H1 (cell line): Measurements from ENCODE around the gene TMBIM6. TPM values are rescaled to one million over a fixed set of nuclear protein-coding genes. Genes with fewer than 3 reads are reported as not detected.
A peak's percentile ranks its signal among the peaks of the same experiment; 100 is the strongest.

Experiments used
- CTCF ChIA-PET: fragments of 300-600 bp; sonication (Branson Sonifier 250); formaldehyde crosslinking; loops from one replicate; lab custom pipeline; 2021; ENCODE audit not compliant: partially characterized antibody; lab: Charles Lee
- POLR2A ChIA-PET: fragments of 300-600 bp; sonication (Branson Sonifier 250); formaldehyde crosslinking; loops from one replicate; lab custom pipeline; 2021; ENCODE audit warnings: inconsistent platforms; ENCODE audit not compliant: partially characterized antibody; lab: Charles Lee
- DNase-seq, 2 experiments: peaks; one replicate each; pipeline versions ENCODE4 v3.0.0 to v3.0.0-alpha.2; 2010 to 2022; ENCODE audit warnings: low spot score in 2 of 2, low read depth in 1 of 2, mixed read lengths in 1 of 2
- FAIRE-seq: peaks from 2 replicates; lab custom pipeline; 2011; peaks lifted over from hg19 to GRCh38; lab: Jason Lieb, UNC
- H2AFZ ChIP-seq: 2 replicates; pipeline ENCODE4 v1.8.1; 2012; ENCODE audit warnings: low read length, inconsistent platforms
- H2AK5ac ChIP-seq: 2 replicates; pipeline ENCODE4 v1.6.1; 2013; ENCODE audit warnings: low read depth, low read length
- H2BK120ac ChIP-seq: replicated peaks from 2 replicates; pipeline ENCODE3; 2013; ENCODE audit warnings: low read depth, low read length, inconsistent platforms
- H2BK12ac ChIP-seq: 2 replicates; pipeline ENCODE4 v1.6.1; 2013; ENCODE audit warnings: low read depth, low read length
- H2BK15ac ChIP-seq: 2 replicates; pipeline ENCODE4 v1.6.1; 2013; ENCODE audit warnings: low read length
- H2BK20ac ChIP-seq: 2 replicates; pipeline ENCODE4 v1.6.1; 2013; ENCODE audit warnings: low read length
- H2BK5ac ChIP-seq: 2 replicates; pipeline ENCODE4 v1.6.1; 2013; ENCODE audit warnings: low read depth, low read length
- H3K14ac ChIP-seq: 2 replicates; pipeline ENCODE4 v1.6.1; 2013; ENCODE audit warnings: inconsistent platforms; ENCODE audit not compliant: insufficient read length
- H3K18ac ChIP-seq: 2 replicates; pipeline ENCODE4 v1.6.1; 2013; ENCODE audit warnings: low read length; ENCODE audit errors: extremely low read depth
- H3K23ac ChIP-seq: 2 replicates; pipeline ENCODE4 v1.6.1; 2013; ENCODE audit warnings: inconsistent platforms; ENCODE audit not compliant: insufficient read length
- H3K23me2 ChIP-seq: 2 replicates; pipeline ENCODE4 v1.6.1; 2013; ENCODE audit warnings: low read depth, low read length
- H3K27ac ChIP-seq: 2 replicates; pipeline ENCODE4 v1.6.1; 2011; ENCODE audit warnings: low read depth, low read length, inconsistent platforms
- H3K27me3 ChIP-seq, 4 experiments: replicated peaks in 1 of 4; 1 replicate in 1 of 4; 2 replicates in 3 of 4; pipeline versions ENCODE4 v1.6.1 to v1.8.1; 2011 to 2013; ENCODE audit warnings: low read length in 3 of 4, mild to moderate bottlenecking in 3 of 4, inconsistent platforms in 2 of 4, mixed read lengths in 2 of 4, moderate library complexity in 1 of 4; ENCODE audit not compliant: control insufficient read depth in 3 of 4, insufficient read depth in 3 of 4; ENCODE audit errors: extremely low read depth in 1 of 4
- H3K36me3 ChIP-seq, 4 experiments: 2 replicates each; pipeline versions ENCODE4 v1.6.1 to v1.8.1; 2011 to 2013; ENCODE audit warnings: mild to moderate bottlenecking in 4 of 4, low read length in 3 of 4, moderate library complexity in 2 of 4, control low read depth in 1 of 4, inconsistent platforms in 1 of 4; ENCODE audit not compliant: insufficient read depth in 4 of 4, control insufficient read depth in 2 of 4
- H3K4ac ChIP-seq: replicated peaks from 2 replicates; pipeline ENCODE3; 2013; ENCODE audit warnings: low read length, low read depth, mixed read lengths, inconsistent platforms; ENCODE audit not compliant: insufficient read length
- H3K4me1 ChIP-seq, 4 experiments: replicated peaks in 1 of 4; 1 replicate in 1 of 4; 2 replicates in 3 of 4; pipeline versions ENCODE4 v1.6.1 to v1.8.1; 2011 to 2013; ENCODE audit warnings: low read length in 3 of 4, inconsistent platforms in 2 of 4, mixed read lengths in 1 of 4; ENCODE audit not compliant: insufficient read depth in 4 of 4, control insufficient read depth in 3 of 4
- H3K4me2 ChIP-seq, 2 experiments: 2 replicates each; pipeline versions ENCODE4 v1.6.1 to v1.8.1; 2011 to 2013; ENCODE audit warnings: low read depth in 2 of 2, low read length in 2 of 2, control low read depth in 1 of 2, inconsistent platforms in 1 of 2, mild to moderate bottlenecking in 1 of 2; ENCODE audit not compliant: insufficient read depth in 1 of 2
- H3K4me3 ChIP-seq, 4 experiments: fragments of 200-600, 300-600 bp in 1 of 4; sonication (generic), shearing (Covaris generic), sonication (Bioruptor Twin) in 1 of 4; 2 replicates each; pipeline versions ENCODE4 v1.5.1 to v1.8.1; 2011 to 2016; ENCODE audit warnings: low read length in 4 of 4, low read depth in 3 of 4, control low read depth in 2 of 4, inconsistent platforms in 2 of 4, mild to moderate bottlenecking in 2 of 4, mixed read lengths in 1 of 4, moderate library complexity in 1 of 4; ENCODE audit not compliant: insufficient read depth in 2 of 4; ENCODE audit errors: extremely low read depth in 1 of 4
- H3K56ac ChIP-seq: replicated peaks from 2 replicates; pipeline ENCODE3; 2013; ENCODE audit warnings: low read depth, mild to moderate bottlenecking, mixed read lengths, low read length, inconsistent platforms; ENCODE audit not compliant: insufficient read length
- H3K79me1 ChIP-seq: 2 replicates; pipeline ENCODE4 v1.6.1; 2013; ENCODE audit warnings: low read depth, low read length, control low read depth
- H3K79me2 ChIP-seq, 2 experiments: 2 replicates each; pipeline versions ENCODE4 v1.6.1 to v1.8.1; 2012 to 2013; ENCODE audit warnings: low read length in 2 of 2, mild to moderate bottlenecking in 2 of 2, inconsistent platforms in 1 of 2; ENCODE audit not compliant: insufficient read depth in 2 of 2, control insufficient read depth in 1 of 2
- H3K9ac ChIP-seq, 4 experiments: replicated peaks in 1 of 4; 1 replicate in 1 of 4; 2 replicates in 3 of 4; pipeline versions ENCODE4 v1.6.1 to v1.8.1; 2011 to 2013; ENCODE audit warnings: low read depth in 3 of 4, low read length in 3 of 4, control low read depth in 2 of 4, mild to moderate bottlenecking in 2 of 4, moderate library complexity in 2 of 4, inconsistent platforms in 1 of 4; ENCODE audit errors: extremely low read depth in 1 of 4
- H3K9me3 ChIP-seq, 2 experiments: 2 replicates each; pipeline versions ENCODE4 v1.6.1 to v1.8.1; 2012 to 2013; ENCODE audit warnings: mild to moderate bottlenecking in 2 of 2, moderate library complexity in 2 of 2, control low read depth in 1 of 2, inconsistent platforms in 1 of 2, low read depth in 1 of 2, low read length in 1 of 2, mixed read lengths in 1 of 2; ENCODE audit not compliant: insufficient read depth in 2 of 2
- H4K20me1 ChIP-seq, 2 experiments: replicated peaks in 1 of 2; 2 replicates each; pipeline versions ENCODE3 to v1.8.1; 2011 to 2013; ENCODE audit warnings: inconsistent platforms in 2 of 2, low read length in 2 of 2, mild to moderate bottlenecking in 1 of 2; ENCODE audit not compliant: insufficient read depth in 2 of 2, control insufficient read depth in 1 of 2
- H4K5ac ChIP-seq: 2 replicates; pipeline ENCODE4 v1.6.1; 2013; ENCODE audit warnings: low read length, low read depth, mixed read lengths, inconsistent platforms; ENCODE audit not compliant: insufficient read length
- H4K8ac ChIP-seq: 2 replicates; pipeline ENCODE4 v1.8.0; 2013; ENCODE audit warnings: mild to moderate bottlenecking, moderate library complexity, low read length, inconsistent platforms; ENCODE audit not compliant: insufficient read depth; ENCODE audit errors: extremely low read depth
- H4K91ac ChIP-seq: replicated peaks from 2 replicates; pipeline ENCODE3; 2013; ENCODE audit warnings: low read length, mixed read lengths, inconsistent platforms; ENCODE audit not compliant: insufficient read length
- BACH1 ChIP-seq: IDR thresholded peaks from 2 replicates; pipeline ENCODE4 v1.6.1; 2012; ENCODE audit warnings: low read length, improper control_type of control experiment
- CHD1 ChIP-seq: IDR thresholded peaks from 2 replicates; pipeline ENCODE4 v1.6.1; 2012; ENCODE audit warnings: low read depth, low read length, improper control_type of control experiment
- EZH2 ChIP-seq: fragments of 200-600 bp; sonication (generic); IDR thresholded peaks from 2 replicates; pipeline ENCODE4 v1.7.1; 2012; ENCODE audit warnings: low read depth, mild to moderate bottlenecking, moderate library complexity, low read length, inconsistent platforms; ENCODE audit not compliant: severe bottlenecking
- GABPA ChIP-seq: IDR thresholded peaks from 2 replicates; pipeline ENCODE4 v1.6.1; 2011; ENCODE audit warnings: mild to moderate bottlenecking, low read length, moderate library complexity, borderline replicate concordance; ENCODE audit not compliant: insufficient read depth
- RAD21 ChIP-seq, 2 experiments: IDR thresholded peaks in 1 of 2; conservative IDR thresholded peaks in 1 of 2; 2 replicates each; pipeline ENCODE4 v1.6.1; 2011; ENCODE audit warnings: low read depth in 2 of 2, low read length in 2 of 2, improper control_type of control experiment in 1 of 2, inconsistent platforms in 1 of 2, mild to moderate bottlenecking in 1 of 2, moderate library complexity in 1 of 2
- SIN3A ChIP-seq, 2 experiments: IDR thresholded peaks in 1 of 2; conservative IDR thresholded peaks in 1 of 2; 2 replicates each; pipeline ENCODE4 v1.6.1; 2011 to 2012; ENCODE audit warnings: low read length in 2 of 2, improper control_type of control experiment in 1 of 2, low read depth in 1 of 2, mild to moderate bottlenecking in 1 of 2
- WGBS, 2 experiments: shearing (Covaris generic) in 1 of 2; methylation state at CpG; one replicate each; pipeline versions ENCODE4 v1.1.6 to v1.1.7; 2013 to 2015; ENCODE audit warnings: low lambda C conversion rate in 2 of 2, mixed read lengths in 2 of 2, inconsistent platforms in 1 of 2, low coverage in 1 of 2, missing lambda C conversion rate in 1 of 2; ENCODE audit not compliant: insufficient replicate concordance in 2 of 2, insufficient coverage in 1 of 2, insufficient read length in 1 of 2; ENCODE audit errors: extremely low coverage in 1 of 2, missing lambda C conversion rate in 1 of 2; 5-methylcytosine and 5-hydroxymethylcytosine counted together
- polyA plus RNA-seq, 7 experiments: library from polyadenylated mRNA; depleted of rRNA in 3 of 7; stranded (reverse) in 5 of 7; unstranded in 2 of 7; fragments of >200 nt in 5 of 7; fragments of 200-250 nt in 2 of 7; gene quantifications; 1 replicate in 5 of 7; 2 replicates in 1 of 7; 4 replicates in 1 of 7; pipeline versions ENCODE4 v1.2.1 to v1.2.3, GENCODE V29; 2011 to 2013; ENCODE audit warnings: missing spikeins in 2 of 7, mixed read lengths in 2 of 7
- total RNA-seq: library from RNA; stranded (reverse); fragmentation: NEBNext Ultra II Directional; extraction: Animal tissue kit (Norgen Biotek cat#: 25700); gene quantifications from 2 replicates; pipeline ENCODE4 v1.2.1, GENCODE V29; 2021
- TF ChIP-seq, protein P1 (sequence below), 3 experiments: IDR thresholded peaks; 1 replicate in 2 of 3; 2 replicates in 1 of 3; pipeline versions ENCODE4 v1.5.1 to v1.6.1; 2011; ENCODE audit warnings: low read length in 3 of 3, mild to moderate bottlenecking in 3 of 3, inconsistent platforms in 2 of 3, low read depth in 1 of 3, moderate library complexity in 1 of 3; ENCODE audit not compliant: insufficient read depth in 1 of 3; ENCODE audit errors: control extremely low read depth in 1 of 3

TMBIM6 gene
- total and polyA plus RNA-seq, 2 of the 8 experiments (the other 6 are each of a cell fraction or from before 2014, with no cell fraction given), result 423 to 556 TPM

DNA sequence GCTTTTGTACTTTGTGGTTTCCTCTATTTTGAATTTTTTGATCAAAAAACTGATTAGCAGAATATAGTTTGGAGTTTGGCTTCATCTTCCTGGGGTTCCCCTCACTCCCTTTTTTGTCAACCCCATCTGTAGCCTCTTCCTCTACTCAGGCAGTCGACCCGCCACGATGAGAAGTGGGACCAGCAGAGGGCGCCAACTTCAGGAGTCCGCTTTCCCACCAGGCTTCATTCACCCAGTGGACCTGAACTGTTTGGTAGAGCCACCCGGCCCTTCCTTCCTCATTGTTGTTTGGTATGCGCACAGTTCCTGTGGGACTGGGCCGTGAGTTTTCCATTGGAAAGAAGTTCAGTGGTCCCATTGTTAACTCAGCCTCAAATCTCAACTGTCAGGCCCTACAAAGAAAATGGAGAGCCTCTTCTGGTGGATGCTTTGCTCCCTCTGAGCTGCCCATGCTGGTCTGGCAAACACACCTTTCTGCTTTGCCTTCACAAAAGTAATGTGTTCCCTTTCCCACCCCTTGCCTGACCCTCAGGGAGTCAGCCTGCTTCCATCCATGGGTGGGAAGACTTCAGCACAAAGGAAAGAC lies 21.7 kb downstream of the TMBIM6 start:
- POLR2A ChIA-PET, result interaction anchor here (0.7 to 4.0 kb wide), 3 partner anchors 10 to 56 kb away, joined by 3 to 18 read pairs (median 5); partner anchors contain the start of gene TMBIM6
- WGBS, 2 experiments, result 47% methylated on average over 8 of the region's 8 CpGs; no CpG with 5 or more reads in 1 of the 2 experiments
- Histone ChIP-seq H3K27ac (no peak overlapping the region), H3K14ac (no peak overlapping the region), H2BK5ac (no peak overlapping the region), H3K9me3 (no peaks in the 10 kb centered on the region), H3K4me1 (peaks cover 0 to 4% (median 0%) of the 10 kb centered on the region in 4 experiments; a peak in 1 of 7 replicates), H2BK20ac (no peak overlapping the region), H2BK15ac (no peak overlapping the region), H3K23me2 (no peaks in the 10 kb centered on the region), H3K56ac (no peak overlapping the region), H4K20me1 (peaks cover 2 to 11% of the 10 kb centered on the region in 2 experiments), H3K36me3 (peaks cover 29 to 63% (median 52%) of the 10 kb centered on the region in 4 experiments), H3K79me1 (no peaks in the 10 kb centered on the region), H2BK12ac (no peak overlapping the region), H2BK120ac (no peak overlapping the region), H4K8ac (no peak overlapping the region), H2AFZ (no peak overlapping the region), H2AK5ac (no peak overlapping the region), H3K79me2 (no peaks in the 10 kb centered on the region), H4K91ac (no peak overlapping the region), H3K4me3 (no peak overlapping the region), H4K5ac (no peak overlapping the region), H3K27me3 (no peaks in the 10 kb centered on the region), H3K23ac (no peak overlapping the region), H3K9ac (no peak overlapping the region), H3K18ac (no peak overlapping the region), H3K4me2 (no peak overlapping the region), H3K4ac (no peak overlapping the region)
- DNase-seq (peak; percentile 38 to 92), FAIRE-seq (no peak)
- TF ChIP-seq SIN3A (conservative IDR thresholded peaks at IDR 0.05 in 1 of 2, IDR thresholded peaks at IDR 0.05 in 1 of 2; ENCODE audit: low read depth in 1 of 2, low read length in 2 of 2), result no peak
- TF ChIP-seq BACH1, result 0 out of 2 replicates have a peak, but pooled peaks have one; percentile 30
- TF ChIP-seq RAD21 (IDR thresholded peaks at IDR 0.05 in 1 of 2, conservative IDR thresholded peaks at IDR 0.05 in 1 of 2; ENCODE audit: low read depth in 2 of 2, low read length in 2 of 2), result peak; percentile 50 to 54; a peak in 3 of 4 replicates
- TF ChIP-seq, protein P1, sequence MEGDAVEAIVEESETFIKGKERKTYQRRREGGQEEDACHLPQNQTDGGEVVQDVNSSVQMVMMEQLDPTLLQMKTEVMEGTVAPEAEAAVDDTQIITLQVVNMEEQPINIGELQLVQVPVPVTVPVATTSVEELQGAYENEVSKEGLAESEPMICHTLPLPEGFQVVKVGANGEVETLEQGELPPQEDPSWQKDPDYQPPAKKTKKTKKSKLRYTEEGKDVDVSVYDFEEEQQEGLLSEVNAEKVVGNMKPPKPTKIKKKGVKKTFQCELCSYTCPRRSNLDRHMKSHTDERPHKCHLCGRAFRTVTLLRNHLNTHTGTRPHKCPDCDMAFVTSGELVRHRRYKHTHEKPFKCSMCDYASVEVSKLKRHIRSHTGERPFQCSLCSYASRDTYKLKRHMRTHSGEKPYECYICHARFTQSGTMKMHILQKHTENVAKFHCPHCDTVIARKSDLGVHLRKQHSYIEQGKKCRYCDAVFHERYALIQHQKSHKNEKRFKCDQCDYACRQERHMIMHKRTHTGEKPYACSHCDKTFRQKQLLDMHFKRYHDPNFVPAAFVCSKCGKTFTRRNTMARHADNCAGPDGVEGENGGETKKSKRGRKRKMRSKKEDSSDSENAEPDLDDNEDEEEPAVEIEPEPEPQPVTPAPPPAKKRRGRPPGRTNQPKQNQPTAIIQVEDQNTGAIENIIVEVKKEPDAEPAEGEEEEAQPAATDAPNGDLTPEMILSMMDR (IDR thresholded peaks at IDR 0.05; ENCODE audit: control extremely low read depth in 1 of 3, insufficient read depth in 1 of 3, low read depth in 1 of 3, low read length in 3 of 3), result peak; percentile 83 to 89 (median 87)
- TF ChIP-seq GABPA, result 0 out of 2 replicates have a peak, but pooled peaks have one; percentile 43
- TF ChIP-seq EZH2, result no peak
- TF ChIP-seq CHD1, result no peak
- CTCF ChIA-PET, result interaction anchor here (0.6 to 14.5 kb wide), 27 partner anchors 9 to 221 kb away, joined by 3 to 119 read pairs (median 4); no protein-coding TSS in a partner anchor
